WTC11 (cell line): ENCODE measurements around the gene DUSP22. TPM values are rescaled to one million over a fixed set of nuclear protein-coding genes. Genes with fewer than 3 reads are reported as not detected.

Experiments
- ATAC-seq: fragments of 200-7000 bp; cut with Tn5 transposase; 2 replicates; pipeline ENCODE4 v1.10.0; 2021; ENCODE audit warnings: mild to moderate bottlenecking, moderate library complexity
- CTCF ChIA-PET: fragments of 300-600 bp; sonication (Branson Sonifier 250); formaldehyde crosslinking; loops from one replicate; lab custom pipeline; 2021; ENCODE audit warnings: antibody characterized with exemption; lab: Charles Lee
- POLR2A ChIA-PET: fragments of 350-600 bp; sonication (Branson Sonifier 250); formaldehyde crosslinking; loops from one replicate; lab custom pipeline; 2021; ENCODE audit warnings: antibody characterized with exemption; lab: Charles Lee
- DNase-seq: peaks from one replicate; pipeline ENCODE4 v3.0.0; 2021; ENCODE audit warnings: low spot score
- H3K27ac Mint-ChIP-seq: 2 replicates; pipeline ENCODE4 v1.8.0; 2021; ENCODE audit warnings: mixed read lengths
- H3K27me3 Mint-ChIP-seq: 2 replicates; pipeline ENCODE4 v1.8.0; 2021; ENCODE audit warnings: low read depth, mild to moderate bottlenecking, moderate library complexity, mixed read lengths
- H3K36me3 Mint-ChIP-seq: 2 replicates; pipeline ENCODE4 v1.8.0; 2021; ENCODE audit warnings: mixed read lengths
- H3K4me1 Mint-ChIP-seq: 2 replicates; pipeline ENCODE4 v1.8.0; 2022; ENCODE audit warnings: mixed read lengths
- H3K4me3 Mint-ChIP-seq: 2 replicates; pipeline ENCODE4 v1.8.0; 2021; ENCODE audit warnings: mild to moderate bottlenecking, moderate library complexity, mixed read lengths
- H3K9me3 Mint-ChIP-seq: 2 replicates; pipeline ENCODE4 v1.8.0; 2021; ENCODE audit warnings: mixed read lengths
- CREB1 ChIP-seq: sonication (generic); formaldehyde crosslinking; IDR thresholded peaks from 2 replicates; pipeline ENCODE4 v1.8.0; 2023; ENCODE audit warnings: mild to moderate bottlenecking, missing genetic modification reagents
- CREM ChIP-seq: sonication (generic); formaldehyde crosslinking; IDR thresholded peaks from 2 replicates; pipeline ENCODE4 v1.8.1; 2022; ENCODE audit warnings: mild to moderate bottlenecking, missing genetic modification reagents, moderate library complexity
- ESRRA ChIP-seq: sonication (generic); formaldehyde crosslinking; IDR thresholded peaks from 2 replicates; pipeline ENCODE4 v1.8.1; 2022; ENCODE audit warnings: mild to moderate bottlenecking, missing genetic modification reagents, borderline replicate concordance
- FOXK1 ChIP-seq: sonication (generic); formaldehyde crosslinking; IDR thresholded peaks from 2 replicates; pipeline ENCODE4 v1.8.0; 2022; ENCODE audit warnings: mild to moderate bottlenecking, moderate library complexity, missing genetic modification reagents
- FOXP1 ChIP-seq: sonication (generic); formaldehyde crosslinking; IDR thresholded peaks from 2 replicates; pipeline ENCODE4 v1.8.0; 2022; ENCODE audit warnings: missing genetic modification reagents, mild to moderate bottlenecking, moderate library complexity, borderline replicate concordance
- FOXP4 ChIP-seq: sonication (generic); formaldehyde crosslinking; IDR thresholded peaks from 2 replicates; pipeline ENCODE4 v1.8.0; 2022; ENCODE audit warnings: mild to moderate bottlenecking, missing genetic modification reagents
- NFATC4 ChIP-seq: fragments of 250-450 bp; sonication (Bioruptor Pico); IDR thresholded peaks from 2 replicates; pipeline ENCODE4 v1.9.0; 2021; ENCODE audit warnings: mild to moderate bottlenecking
- NFE2L1 ChIP-seq: sonication (generic); formaldehyde crosslinking; IDR thresholded peaks from 2 replicates; pipeline ENCODE4 v1.8.1; 2023; ENCODE audit warnings: missing genetic modification reagents
- OVOL2 ChIP-seq: fragments of 250-450 bp; sonication (Bioruptor Pico); IDR thresholded peaks from 2 replicates; pipeline ENCODE4 v1.9.0; 2021; ENCODE audit warnings: mild to moderate bottlenecking, borderline replicate concordance
- SP1 ChIP-seq: sonication (generic); formaldehyde crosslinking; conservative IDR thresholded peaks from 2 replicates; pipeline ENCODE4 v1.8.1; 2022; ENCODE audit warnings: missing genetic modification reagents
- ZBTB43 ChIP-seq: sonication (generic); formaldehyde crosslinking; IDR thresholded peaks from 2 replicates; pipeline ENCODE4 v1.8.1; 2023; ENCODE audit warnings: mild to moderate bottlenecking, missing genetic modification reagents
- ZNF532 ChIP-seq: fragments of 250-450 bp; sonication (Bioruptor Pico); IDR thresholded peaks from 2 replicates; pipeline ENCODE4 v1.9.0; 2021; ENCODE audit warnings: mild to moderate bottlenecking, borderline replicate concordance
- ZSCAN18 ChIP-seq: fragments of 250-450 bp; sonication (Bioruptor Pico); IDR thresholded peaks from 2 replicates; pipeline ENCODE4 v2.1.2; 2022; ENCODE audit warnings: mild to moderate bottlenecking, moderate library complexity
- total RNA-seq: library from RNA; stranded (reverse); gene quantifications from 3 replicates; pipeline ENCODE4 v1.2.3, GENCODE V29; 2021
- TF ChIP-seq, protein P1 (sequence below): fragments of 200-600 bp; IDR thresholded peaks from 2 replicates; pipeline ENCODE4 v1.8.0; 2022; ENCODE audit warnings: antibody characterized with exemption

Gene DUSP22
- total RNA-seq, 1 experiment from 2014 or later: 38.5 TPM

DNA sequence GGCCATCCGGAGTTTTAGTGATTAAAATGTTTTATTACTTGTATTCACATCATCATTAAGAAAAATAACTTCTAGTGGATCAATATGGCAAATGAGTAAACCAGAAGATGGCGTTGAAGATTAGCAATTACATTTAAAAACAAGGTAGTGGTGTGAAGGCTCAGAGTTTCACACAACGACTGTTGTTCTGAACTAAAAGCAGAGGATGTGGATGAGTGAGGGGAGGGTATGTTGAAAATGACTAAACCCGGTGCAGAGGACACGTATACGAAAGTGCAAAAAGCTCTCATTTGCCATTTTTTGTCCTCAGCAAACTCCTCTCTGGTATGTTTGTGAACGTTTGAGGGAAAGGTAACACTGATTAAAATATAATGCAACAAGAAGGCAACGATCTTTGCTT, 97.3 kb downstream of the DUSP22 start (continued):
- TF ChIP-seq ZNF532 (CRISPR knock-in tag) (no peak), ZBTB43 (CRISPR knock-in tag) (no peak), ZSCAN18 (CRISPR knock-in tag) (no peak), CREB1 (CRISPR knock-in tag) (no peak), CREM (CRISPR knock-in tag) (no peak), NFATC4 (CRISPR knock-in tag) (no peak), OVOL2 (CRISPR knock-in tag) (no peak), ESRRA (CRISPR knock-in tag) (no peak)
- TF ChIP-seq, protein P1, sequence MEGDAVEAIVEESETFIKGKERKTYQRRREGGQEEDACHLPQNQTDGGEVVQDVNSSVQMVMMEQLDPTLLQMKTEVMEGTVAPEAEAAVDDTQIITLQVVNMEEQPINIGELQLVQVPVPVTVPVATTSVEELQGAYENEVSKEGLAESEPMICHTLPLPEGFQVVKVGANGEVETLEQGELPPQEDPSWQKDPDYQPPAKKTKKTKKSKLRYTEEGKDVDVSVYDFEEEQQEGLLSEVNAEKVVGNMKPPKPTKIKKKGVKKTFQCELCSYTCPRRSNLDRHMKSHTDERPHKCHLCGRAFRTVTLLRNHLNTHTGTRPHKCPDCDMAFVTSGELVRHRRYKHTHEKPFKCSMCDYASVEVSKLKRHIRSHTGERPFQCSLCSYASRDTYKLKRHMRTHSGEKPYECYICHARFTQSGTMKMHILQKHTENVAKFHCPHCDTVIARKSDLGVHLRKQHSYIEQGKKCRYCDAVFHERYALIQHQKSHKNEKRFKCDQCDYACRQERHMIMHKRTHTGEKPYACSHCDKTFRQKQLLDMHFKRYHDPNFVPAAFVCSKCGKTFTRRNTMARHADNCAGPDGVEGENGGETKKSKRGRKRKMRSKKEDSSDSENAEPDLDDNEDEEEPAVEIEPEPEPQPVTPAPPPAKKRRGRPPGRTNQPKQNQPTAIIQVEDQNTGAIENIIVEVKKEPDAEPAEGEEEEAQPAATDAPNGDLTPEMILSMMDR: no peak

DNA sequence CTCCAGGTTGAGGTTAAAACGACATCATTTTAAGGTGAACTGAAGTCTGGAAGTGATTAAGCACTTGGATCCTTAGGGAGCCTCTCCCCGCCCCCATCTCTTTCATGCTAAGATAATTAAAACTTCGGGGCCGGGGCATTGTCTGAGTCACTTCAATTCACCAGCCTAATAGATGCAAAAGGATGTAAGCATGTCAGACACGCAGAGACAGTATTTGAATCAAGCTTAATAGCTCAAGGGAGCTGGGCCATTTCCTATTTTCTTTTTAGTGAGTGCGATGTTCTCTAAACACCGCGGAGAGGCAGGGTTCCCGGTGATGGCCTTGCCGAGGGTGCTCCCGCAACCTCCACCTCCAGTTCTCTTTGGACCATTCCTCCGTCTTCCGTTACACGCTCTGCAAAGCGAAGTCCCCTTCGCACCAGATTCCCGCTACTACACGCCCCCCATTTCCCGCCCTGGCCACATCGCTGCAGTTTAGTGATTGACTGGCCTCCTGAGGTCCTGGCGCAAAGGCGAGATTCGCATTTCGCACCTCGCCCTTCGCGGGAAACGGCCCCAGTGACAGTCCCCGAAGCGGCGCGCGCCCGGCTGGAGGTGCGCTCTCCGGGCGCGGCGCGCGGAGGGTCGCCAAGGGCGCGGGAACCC, 98.7 kb downstream of the DUSP22 start:
- TF ChIP-seq FOXK1 (CRISPR knock-in tag): peak; percentile 47; the same call in 1 of the 2 replicates
- peak; percentile 44; the same call in 1 of the 2 replicates for TF ChIP-seq FOXP4 (CRISPR knock-in tag)
- TF ChIP-seq SP1: peak; percentile 59; the same call in 1 of the 2 replicates
- no peak for TF ChIP-seq NFE2L1 (CRISPR knock-in tag)
- TF ChIP-seq FOXP1 (CRISPR knock-in tag): 0 out of 2 replicates have a peak, but pooled peaks have one; percentile 69
- CTCF ChIA-PET: interaction anchor here (0.6 to 2.5 kb wide), 4 partner anchors 17 to 202 kb away, joined by 3 to 18 read pairs (median 12); no protein-coding TSS in a partner anchor
- Mint-ChIP-seq H3K27ac (no peak overlapping the region), H3K4me1 (peaks cover 9% of the 10 kb centered on the region), H3K9me3 (no peaks in the 10 kb centered on the region), H3K4me3 (peak overlapping the region; percentile 71), H3K36me3 (peaks cover 4% of the 10 kb centered on the region; the same call in 1 of the 2 replicates), H3K27me3 (peaks cover 86% of the 10 kb centered on the region)
- DNase-seq (peak; percentile 52), ATAC-seq (peak; percentile 12)
- POLR2A ChIA-PET: interaction anchor here (0.8 kb wide), 1 partner anchor 21 kb away, joined by 3 read pairs; no protein-coding TSS in a partner anchor
